Skin of body (tissue), 2 donors: ENCODE data around the gene LRIG1. TPM values are rescaled to one million over a fixed set of nuclear protein-coding genes. Genes with fewer than 3 reads are reported as not detected.

Source experiments
- DNase-seq: peaks from one replicate; lab custom pipeline; 2025; lab: John Stamatoyannopoulos, UW
- total RNA-seq: library from RNA; depleted of rRNA; stranded (reverse); fragments of >200 nt; gene quantifications from one replicate; pipeline ENCODE4 v1.2.3, GENCODE V29; 2014

LRIG1 gene
- total RNA-seq, 1 donor from 2014 or later, result 102 TPM

- peak; percentile 70 for DNase-seq
These were observed 57.6 kb downstream of the LRIG1 start for GRCh38 chr3:66443118-66443803.

GRCh38 chr3:66442254-66443117 is 58.3 kb downstream of the LRIG1 start:
- peak; percentile 84 for DNase-seq

GRCh38 chr3:66441692-66442091 is 59.1 kb downstream of the LRIG1 start:
- no peak for DNase-seq

- DNase-seq, result peak; percentile 7
These were observed 59.7 kb downstream of the LRIG1 start for GRCh38 chr3:66441129-66441528.

GRCh38 chr3:66439666-66440344 is 61.0 kb downstream of the LRIG1 start:
- DNase-seq, result no peak

GRCh38 chr3:66438046-66438445 is 62.8 kb downstream of the LRIG1 start:
- DNase-seq, result no peak

- DNase-seq, result no peak
These were observed 63.4 kb downstream of the LRIG1 start for GRCh38 chr3:66437341-66437929.

- no peak for DNase-seq
These were observed 64.8 kb downstream of the LRIG1 start for GRCh38 chr3:66435989-66436388.

GRCh38 chr3:66434726-66435125 is 66.1 kb downstream of the LRIG1 start:
- no peak for DNase-seq

- DNase-seq, result no peak
These were observed 67.4 kb downstream of the LRIG1 start for GRCh38 chr3:66433522-66433782.

GRCh38 chr3:66432767-66433521 is 67.9 kb downstream of the LRIG1 start:
- DNase-seq, result no peak

GRCh38 chr3:66432041-66432766 is 68.6 kb downstream of the LRIG1 start:
- no peak for DNase-seq

GRCh38 chr3:66431494-66431893 is 69.3 kb downstream of the LRIG1 start:
- DNase-seq, result no peak

GRCh38 chr3:66430876-66431275 is 69.9 kb downstream of the LRIG1 start:
- DNase-seq, result no peak

- DNase-seq, result peak; percentile 63
These were observed 72.1 kb downstream of the LRIG1 start for GRCh38 chr3:66428733-66429132.

GRCh38 chr3:66427951-66428474 is 72.8 kb downstream of the LRIG1 start:
- no peak for DNase-seq

GRCh38 chr3:66427352-66427751 is 73.5 kb downstream of the LRIG1 start:
- no peak for DNase-seq

- DNase-seq, result no peak
These were observed 74.7 kb downstream of the LRIG1 start for GRCh38 chr3:66426135-66426534.

GRCh38 chr3:66425576-66426114 is 75.2 kb downstream of the LRIG1 start:
- DNase-seq, result no peak

GRCh38 chr3:66425032-66425431 is 75.8 kb downstream of the LRIG1 start:
- DNase-seq, result no peak
